ENCODE measurements around the gene IL4. TPM values are rescaled to one million over a fixed set of nuclear protein-coding genes. Genes with fewer than 3 reads are reported as not detected.

IL4 gene
- total and polyA plus RNA-seq, 10 donors = not detected

DNA sequence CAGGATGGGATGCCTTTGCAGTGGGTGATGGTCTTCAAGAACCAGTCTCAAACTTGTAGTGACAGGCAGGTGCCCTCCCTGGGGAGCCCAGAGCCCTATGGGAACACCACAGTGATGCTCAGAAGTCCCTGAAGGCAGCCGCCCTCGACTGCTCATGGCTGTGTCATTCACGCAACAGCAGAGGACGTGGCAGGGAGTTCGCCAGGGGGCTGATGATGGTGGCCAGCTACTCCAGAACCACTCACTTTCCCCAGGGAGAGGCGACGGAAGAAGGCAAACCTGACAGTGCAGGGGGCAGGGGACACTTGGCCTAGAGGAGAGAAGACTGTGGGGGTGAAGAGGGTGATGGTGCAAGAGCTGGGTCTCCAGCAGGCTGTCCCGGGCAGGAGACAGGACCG is 11.8 kb upstream of the IL4 start:
- Histone ChIP-seq H3K27ac (no peak overlapping the region), H3K27me3 (replicated peaks in 1 of 7) (peaks cover 0 to 16% (median 4%) of the 10 kb centered on the region in 7 donors), H3K4me1 (peaks cover 0 to 22% (median 6%) of the 10 kb centered on the region in 6 donors), H3K9me3 (no peaks in the 10 kb centered on the region), H3K4me3 (no peak overlapping the region), H3K36me3 (no peaks in the 10 kb centered on the region)
- TF ChIP-seq POLR2A (IDR thresholded peaks at IDR 0.05) (no peak), POLR2AphosphoS5 (IDR thresholded peaks at IDR 0.05) (no peak)
- TF ChIP-seq, protein P1, sequence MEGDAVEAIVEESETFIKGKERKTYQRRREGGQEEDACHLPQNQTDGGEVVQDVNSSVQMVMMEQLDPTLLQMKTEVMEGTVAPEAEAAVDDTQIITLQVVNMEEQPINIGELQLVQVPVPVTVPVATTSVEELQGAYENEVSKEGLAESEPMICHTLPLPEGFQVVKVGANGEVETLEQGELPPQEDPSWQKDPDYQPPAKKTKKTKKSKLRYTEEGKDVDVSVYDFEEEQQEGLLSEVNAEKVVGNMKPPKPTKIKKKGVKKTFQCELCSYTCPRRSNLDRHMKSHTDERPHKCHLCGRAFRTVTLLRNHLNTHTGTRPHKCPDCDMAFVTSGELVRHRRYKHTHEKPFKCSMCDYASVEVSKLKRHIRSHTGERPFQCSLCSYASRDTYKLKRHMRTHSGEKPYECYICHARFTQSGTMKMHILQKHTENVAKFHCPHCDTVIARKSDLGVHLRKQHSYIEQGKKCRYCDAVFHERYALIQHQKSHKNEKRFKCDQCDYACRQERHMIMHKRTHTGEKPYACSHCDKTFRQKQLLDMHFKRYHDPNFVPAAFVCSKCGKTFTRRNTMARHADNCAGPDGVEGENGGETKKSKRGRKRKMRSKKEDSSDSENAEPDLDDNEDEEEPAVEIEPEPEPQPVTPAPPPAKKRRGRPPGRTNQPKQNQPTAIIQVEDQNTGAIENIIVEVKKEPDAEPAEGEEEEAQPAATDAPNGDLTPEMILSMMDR (IDR thresholded peaks at IDR 0.05 in 8 of 11, conservative IDR thresholded peaks at IDR 0.05 in 3 of 11) = no peak
- intact Hi-C loops (cut with DNase I; ENCODE audit: low total_unique reads) = no loop called here
- no peak for DNase-seq
- 78 to 91% (median 86%) methylated on average over 9 of the region's 9 CpGs for WGBS, 5 donors

DNA sequence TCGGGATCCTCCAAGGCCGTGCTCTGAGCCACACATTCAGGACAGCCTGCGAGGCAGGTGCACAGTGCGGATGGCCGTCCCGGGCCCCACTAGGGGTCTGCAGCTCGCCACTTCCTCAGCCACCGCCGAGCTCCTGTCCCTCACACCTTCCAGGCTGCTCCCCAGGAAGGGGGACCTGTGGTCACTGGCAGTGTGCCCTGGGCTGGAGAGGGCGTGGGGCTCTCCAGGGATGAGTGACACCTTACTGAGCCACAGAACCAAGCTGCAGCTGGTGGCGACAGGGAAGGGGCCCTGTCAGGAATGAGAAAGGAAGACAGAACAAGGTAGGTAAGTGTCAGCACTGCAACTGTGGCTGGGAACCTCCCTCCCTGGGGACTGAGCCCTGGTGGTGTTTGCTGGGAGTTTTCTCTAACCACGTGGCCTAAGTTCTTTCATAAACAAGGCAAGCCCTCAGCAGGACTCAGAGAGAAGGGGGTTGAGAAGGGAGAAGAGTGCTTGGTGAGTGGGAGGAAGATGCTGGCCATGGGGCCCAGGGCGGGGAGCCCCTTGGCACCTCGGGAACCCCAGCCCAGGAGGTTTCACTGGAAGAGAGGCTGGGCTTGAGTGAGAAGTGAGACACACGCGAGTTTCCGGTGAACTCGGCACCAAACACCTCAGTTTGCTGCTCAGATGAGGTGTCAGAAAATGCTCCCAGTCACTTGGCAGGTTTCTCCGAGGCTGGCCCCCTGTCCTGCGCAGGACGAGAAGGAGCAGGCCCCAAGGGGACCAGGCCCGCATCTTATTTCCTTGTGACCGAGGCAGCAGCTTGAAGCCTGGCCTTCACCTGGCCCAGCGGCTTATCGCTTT is 10.6 kb upstream of the IL4 start:
- Histone ChIP-seq H3K27me3 (replicated peaks in 1 of 7) (peaks cover 0 to 5% (median 0%) of the 10 kb centered on the region in 7 donors), H3K4me1 (peaks cover 0 to 18% (median 6%) of the 10 kb centered on the region in 6 donors), H3K4me3 (no peak overlapping the region), H3K27ac (peak overlapping the region in 5 of 8 donors; percentile 29 to 67 (median 44)), H3K9me3 (no peaks in the 10 kb centered on the region), H3K36me3 (no peaks in the 10 kb centered on the region)
- intact Hi-C loops (cut with DNase I; ENCODE audit: low total_unique reads) = no loop called here
- 57 to 74% (median 62%) methylated on average over 22 to 25 of the region's 25 CpGs for WGBS, 5 donors
- peak; percentile 82 for DNase-seq
- TF ChIP-seq, protein P1 (IDR thresholded peaks at IDR 0.05 in 8 of 11, conservative IDR thresholded peaks at IDR 0.05 in 3 of 11) = peak in 1 of 11 experiments; percentile 14
- TF ChIP-seq POLR2A (IDR thresholded peaks at IDR 0.05) = no peak

DNA sequence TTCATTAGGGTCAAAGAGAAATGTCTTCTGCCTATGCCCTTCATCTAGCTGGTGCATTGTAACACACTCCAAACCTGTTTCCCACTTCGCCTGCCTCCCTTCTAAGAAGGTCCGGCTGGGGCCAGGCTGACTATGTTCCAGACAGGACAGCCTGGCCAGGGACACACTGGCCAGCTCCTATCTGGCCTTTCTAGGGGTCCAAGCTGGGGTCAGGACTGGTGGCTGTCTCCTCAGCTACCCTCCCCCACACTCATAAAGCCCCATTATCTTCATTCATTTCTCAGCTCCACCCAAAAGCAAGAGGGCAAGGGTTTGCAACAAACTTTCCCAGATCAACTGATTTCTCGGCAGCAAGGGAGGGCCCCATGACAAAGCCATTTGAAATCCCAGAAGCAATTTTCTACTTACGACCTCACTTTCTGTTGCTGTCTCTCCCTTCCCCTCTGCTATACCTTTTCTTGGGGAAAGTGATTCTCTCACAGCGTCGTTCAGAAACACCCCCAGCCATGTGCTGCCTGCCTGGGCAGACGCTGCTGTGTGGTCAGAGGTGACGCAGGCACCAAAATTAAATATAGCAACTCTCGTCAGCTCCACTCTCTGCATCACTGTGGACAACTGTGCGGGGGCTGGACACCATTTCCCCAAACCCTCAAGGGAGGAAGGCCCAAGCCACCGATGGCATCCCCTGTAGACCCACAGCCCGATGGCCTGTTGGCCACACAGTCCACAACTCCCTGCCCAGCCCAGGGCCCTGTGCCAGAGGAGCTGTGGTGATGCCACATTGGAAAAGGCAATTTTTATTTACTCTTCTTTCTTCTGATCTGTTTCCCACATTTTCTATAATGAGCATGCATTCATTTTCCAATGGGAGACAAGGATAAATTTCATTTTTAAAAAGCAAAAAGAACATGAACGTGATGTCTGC is 9.8 kb upstream of the IL4 start:
- no peak overlapping the region for H3K4me3 ChIP-seq
- no peaks in the 10 kb centered on the region for H3K36me3 ChIP-seq
- peak overlapping the region in 5 of 8 donors; percentile 29 to 67 (median 44) for H3K27ac ChIP-seq
- H3K4me1 ChIP-seq = peaks cover 0 to 18% (median 6%) of the 10 kb centered on the region in 6 donors
- TF ChIP-seq, protein P1 (IDR thresholded peaks at IDR 0.05 in 8 of 11, conservative IDR thresholded peaks at IDR 0.05 in 3 of 11) = no peak
- TF ChIP-seq POLR2AphosphoS5 (IDR thresholded peaks at IDR 0.05) (no peak), POLR2A (IDR thresholded peaks at IDR 0.05) (no peak)
- H3K27me3 ChIP-seq (replicated peaks in 1 of 7) = no peaks in the 10 kb centered on the region
- H3K9me3 ChIP-seq = no peaks in the 10 kb centered on the region
- WGBS, 5 donors = 79 to 88% (median 80%) methylated on average over 13 of the region's 13 CpGs
- DNase-seq = peak; percentile 68
- intact Hi-C loops (cut with DNase I; ENCODE audit: low total_unique reads) = no loop called here

Measured in spleen (tissue), 11 donors.